MV-4-11 (cell line): ENCODE results near the gene SLC47A1.
A peak's percentile ranks its signal among the peaks of the same experiment; 100 is the strongest.
"Not testable (repeated sequence)": the region's sequence is repeated elsewhere in the genome, so short reads cannot be mapped to it uniquely, and the experiment has no call there.

ENCODE experiments used
- DNase-seq: peaks from one replicate; lab custom pipeline; 2025; lab: John Stamatoyannopoulos, UW

SLC47A1 gene

DNA sequence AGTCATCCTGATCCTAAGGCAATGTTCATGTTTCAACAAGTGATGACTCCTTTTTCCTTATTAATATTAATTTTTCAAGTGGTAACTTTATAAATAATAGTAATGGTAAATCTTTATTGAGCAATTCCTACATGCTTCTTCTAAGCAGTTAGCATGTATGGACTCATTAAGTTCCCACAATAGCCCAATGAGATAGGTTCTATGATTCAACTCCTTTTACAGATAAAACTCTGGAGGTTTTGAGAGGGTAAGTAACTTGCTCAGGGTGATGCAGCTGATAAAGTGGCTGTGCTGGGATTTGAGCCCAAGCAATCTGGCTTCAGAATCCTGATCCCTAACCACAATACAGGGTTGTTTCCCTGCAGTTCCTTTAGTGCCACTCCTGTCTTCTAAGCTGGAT, 25.3 kb downstream of the SLC47A1 start:
- no peak for DNase-seq

GRCh38 chr17:19561697-19562318, 28.2 kb downstream of the SLC47A1 start:
- no peak for DNase-seq

DNA sequence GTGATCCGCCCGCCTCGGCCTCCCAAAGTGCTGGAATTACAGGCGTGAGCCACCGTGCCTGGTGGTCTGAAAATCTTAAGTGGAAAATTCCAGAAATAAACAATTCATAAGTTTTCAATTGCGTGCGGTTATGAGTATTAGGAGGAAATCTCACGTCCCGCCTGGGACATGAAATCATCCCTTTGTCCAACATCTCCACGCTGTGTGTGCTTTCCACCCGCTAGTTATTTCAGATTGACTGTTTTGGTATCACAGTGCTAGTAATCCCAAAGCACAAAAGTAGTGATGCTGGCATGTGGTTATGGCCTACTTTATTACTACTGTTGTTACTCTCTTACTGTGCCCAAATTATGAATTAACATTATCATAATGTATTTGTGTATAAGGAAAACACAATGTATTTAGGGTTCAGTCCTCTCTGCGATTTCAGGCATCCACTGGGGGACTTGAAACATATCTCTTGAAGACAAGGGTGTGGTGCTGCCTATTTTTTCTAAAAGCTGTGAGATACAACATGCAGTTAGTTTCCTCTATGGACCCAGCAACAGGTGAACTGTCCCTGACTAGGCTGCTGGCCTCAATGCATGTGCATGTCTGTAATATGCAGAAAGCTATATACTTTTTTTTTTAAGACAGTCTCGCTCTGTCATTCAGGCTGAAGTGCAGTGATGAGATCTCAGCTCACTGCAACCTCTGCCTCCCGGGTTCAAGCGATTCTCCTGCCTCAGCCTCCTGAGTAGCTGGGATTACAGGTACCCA, 32.3 kb downstream of the SLC47A1 start:
- no peak for DNase-seq

GRCh38 chr17:19567216-19568015, 33.8 kb downstream of the SLC47A1 start:
- DNase-seq = no peak

DNA sequence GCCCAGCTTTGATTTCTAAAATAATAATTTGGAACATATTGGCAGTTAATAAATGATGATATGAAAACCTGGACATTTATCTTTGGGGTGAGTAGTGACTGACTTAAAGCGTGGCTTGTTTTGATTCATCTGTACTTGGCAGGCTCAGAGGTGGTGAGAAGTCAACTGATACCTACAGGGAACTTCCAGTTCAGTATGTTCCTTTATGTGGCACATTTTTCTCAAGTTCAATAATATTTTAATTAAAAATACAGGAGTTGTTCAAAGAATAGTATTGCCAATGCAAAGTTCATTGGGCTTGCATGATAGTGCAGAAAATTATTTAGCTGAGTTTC, 34.3 kb downstream of the SLC47A1 start:
- no peak for DNase-seq

DNA sequence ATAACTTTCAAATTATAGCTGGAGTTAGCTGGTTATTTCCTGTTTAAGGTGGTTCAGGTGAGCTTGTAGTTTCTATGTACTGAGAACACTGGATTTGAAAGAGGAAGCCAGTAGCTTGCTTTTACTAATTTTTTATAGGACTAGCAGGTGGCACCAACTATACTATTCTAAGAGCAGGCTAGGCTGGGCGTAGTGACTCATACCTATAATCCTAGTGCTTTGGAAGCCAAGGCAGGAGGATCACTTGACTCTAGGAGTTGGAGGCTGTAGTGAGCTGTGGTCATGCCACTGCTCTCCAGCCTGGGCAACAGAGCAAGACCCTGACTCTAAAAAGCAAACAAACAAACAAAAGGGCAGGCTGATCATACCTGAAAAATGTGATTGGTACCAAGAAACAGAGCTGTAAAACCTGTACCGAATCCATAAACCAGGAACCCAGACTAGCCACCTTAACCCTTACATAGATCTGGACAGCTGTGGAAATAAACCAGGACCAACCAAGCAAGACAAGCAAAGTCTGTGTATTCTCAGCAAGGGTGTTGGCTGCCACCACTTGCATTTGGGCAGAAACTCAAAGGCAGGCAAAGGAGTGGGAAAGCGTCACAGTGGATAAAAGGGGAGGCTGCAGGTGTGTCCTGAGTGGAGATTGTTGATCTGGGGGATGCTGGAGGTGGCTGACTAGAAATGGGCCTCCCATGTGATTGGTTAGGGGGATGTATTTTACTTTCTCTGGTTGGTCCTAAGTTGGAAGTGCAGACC, 36.3 kb downstream of the SLC47A1 start:
- peak; percentile 38 for DNase-seq

DNA sequence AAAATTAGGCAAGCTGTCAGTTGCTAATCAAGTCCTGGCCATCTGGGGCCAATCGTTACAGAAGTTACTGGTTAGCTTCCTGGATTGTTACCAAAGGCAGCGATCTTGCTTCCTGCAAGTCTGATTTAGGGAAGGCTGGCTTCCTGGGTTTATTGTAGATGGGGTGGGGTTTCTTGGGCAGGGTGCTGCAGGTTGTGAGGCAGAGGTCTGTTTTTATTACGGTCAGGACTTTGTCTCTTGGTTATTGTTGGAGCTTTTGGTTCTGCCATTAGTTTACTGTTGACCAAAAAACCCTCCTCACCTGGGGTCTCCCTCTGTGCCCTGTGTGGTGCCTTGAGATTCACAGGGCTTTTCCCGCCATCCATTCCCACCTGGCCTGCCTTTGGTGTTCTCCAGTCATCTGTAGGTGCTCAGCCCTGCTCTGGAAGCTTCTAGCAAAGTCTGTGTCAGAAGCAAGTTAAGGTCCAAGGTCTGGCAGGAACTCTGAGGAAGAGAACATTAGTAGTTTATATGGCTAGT, 36.9 kb downstream of the SLC47A1 start:
- peak; percentile 55 for DNase-seq

- peak; percentile 38 for DNase-seq
Observed at GRCh38 chr17:19573075-19573474, 39.4 kb downstream of the SLC47A1 start.

DNA sequence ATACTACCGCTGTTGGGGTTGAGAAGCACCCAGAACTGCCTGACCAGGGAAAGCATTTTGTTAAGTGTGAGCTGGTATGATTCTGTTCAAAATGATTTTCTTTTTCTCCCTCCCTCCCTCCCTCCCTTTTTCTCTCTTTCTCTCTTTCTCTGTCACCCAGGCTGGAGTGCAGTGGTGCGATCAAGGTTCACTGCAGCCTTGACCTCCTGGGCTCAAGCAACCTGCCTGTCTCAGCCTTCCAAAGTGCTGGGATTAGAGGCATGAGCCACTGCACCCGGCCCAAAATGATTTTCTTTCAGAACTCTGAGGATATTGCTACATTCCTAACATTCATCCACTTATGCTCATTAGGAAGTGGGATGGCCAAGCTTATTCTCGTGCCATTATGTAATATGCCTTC, 41.3 kb downstream of the SLC47A1 start:
- no peak for DNase-seq

- DNase-seq = no peak
Observed at GRCh38 chr17:19578545-19578944, 44.9 kb downstream of the SLC47A1 start.

- no peak for DNase-seq
Observed at GRCh38 chr17:19579192-19579761, 45.6 kb downstream of the SLC47A1 start.

- DNase-seq = no peak
Observed at GRCh38 chr17:19579867-19580565, 46.4 kb downstream of the SLC47A1 start.

- DNase-seq = not testable (repeated sequence)
Observed at GRCh38 chr17:19580566-19580920, 46.9 kb downstream of the SLC47A1 start.

GRCh38 chr17:19582152-19582551, 48.5 kb downstream of the SLC47A1 start:
- DNase-seq = not testable (repeated sequence)

DNA sequence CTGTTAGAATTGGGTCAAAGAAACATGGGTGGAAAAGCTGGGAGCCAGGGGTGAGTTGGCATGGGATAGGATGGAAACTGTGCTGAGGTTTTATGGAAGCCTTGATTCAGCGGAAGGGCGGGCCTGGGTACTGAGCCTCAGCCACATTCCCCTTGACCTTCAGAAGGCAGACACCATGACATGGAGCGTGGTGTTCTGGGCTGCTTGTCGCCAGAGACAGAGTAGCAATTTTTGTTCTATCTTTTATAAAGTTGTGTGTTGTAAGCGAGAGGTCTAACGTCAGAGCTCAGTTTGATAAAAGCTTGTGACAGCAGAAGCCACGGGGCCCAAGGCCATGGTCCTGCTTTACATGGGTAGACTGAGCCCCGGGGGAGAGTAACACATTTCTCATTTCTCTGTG, 50.2 kb downstream of the SLC47A1 start:
- no peak for DNase-seq

GRCh38 chr17:19590451-19590850, 56.8 kb downstream of the SLC47A1 start:
- DNase-seq = peak; percentile 41

GRCh38 chr17:19590912-19591551, 57.4 kb downstream of the SLC47A1 start:
- DNase-seq = no peak

GRCh38 chr17:19592316-19592715, 58.7 kb downstream of the SLC47A1 start:
- DNase-seq = no peak

GRCh38 chr17:19596869-19597268, 63.2 kb downstream of the SLC47A1 start:
- no peak for DNase-seq

GRCh38 chr17:19610311-19610710, 76.7 kb downstream of the SLC47A1 start:
- no peak for DNase-seq

DNA sequence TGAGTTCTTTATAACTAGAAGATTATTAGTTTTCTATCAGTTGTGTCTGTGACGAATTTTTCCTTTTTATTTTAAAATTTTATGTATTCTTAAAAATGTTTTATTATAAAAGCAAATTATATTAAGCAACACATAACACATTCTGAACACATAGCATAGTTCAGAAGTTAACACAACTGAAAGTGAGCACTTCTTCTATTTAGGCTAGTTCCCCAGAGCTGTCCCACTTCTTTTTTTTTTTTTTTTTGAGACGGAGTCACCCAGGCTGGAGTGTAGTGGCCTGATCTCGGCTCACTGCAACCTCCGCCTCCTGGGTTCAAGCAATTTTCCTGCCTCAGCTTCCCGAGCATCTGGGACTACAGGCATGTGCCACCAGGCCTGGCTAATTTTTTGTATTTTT, 77.2 kb downstream of the SLC47A1 start:
- peak; percentile 74 for DNase-seq
